D721Med (cell line): ENCODE results near the gene EGR2.

Source experiments
- DNase-seq: peaks from one replicate; pipeline ENCODE4 v3.0.0; 2011; ENCODE audit warnings: low spot score; ENCODE audit not compliant: insufficient read length
- FAIRE-seq: peaks from 2 replicates; lab custom pipeline; 2011; peaks lifted over from hg19 to GRCh38; lab: Jason Lieb, UNC
- TF ChIP-seq, protein P1 (sequence below): IDR thresholded peaks from 2 replicates; pipeline ENCODE4 v1.5.1; 2012; ENCODE audit warnings: mild to moderate bottlenecking, control low read depth; ENCODE audit not compliant: insufficient read depth; ENCODE audit errors: missing control alignments

Gene EGR2

DNA sequence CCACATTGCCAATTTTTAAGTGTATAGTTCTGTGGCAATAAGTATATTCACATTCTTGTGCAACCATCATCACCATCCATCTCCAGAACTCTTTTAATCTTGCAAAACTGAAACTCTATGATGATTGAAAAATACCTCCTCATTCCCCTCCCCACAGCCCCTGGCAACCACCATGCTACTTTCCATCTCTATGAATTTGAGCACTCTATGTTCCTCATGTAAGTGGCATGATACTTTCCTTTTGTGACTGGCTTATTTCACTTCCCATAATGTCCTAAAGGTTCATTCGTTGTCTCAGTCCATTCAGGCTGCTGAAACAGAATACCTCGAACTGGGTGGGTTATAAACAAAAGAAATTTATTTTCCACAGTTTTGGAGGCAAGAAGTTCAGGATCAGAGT is 23.4 kb upstream of the EGR2 start:
- TF ChIP-seq, protein P1, sequence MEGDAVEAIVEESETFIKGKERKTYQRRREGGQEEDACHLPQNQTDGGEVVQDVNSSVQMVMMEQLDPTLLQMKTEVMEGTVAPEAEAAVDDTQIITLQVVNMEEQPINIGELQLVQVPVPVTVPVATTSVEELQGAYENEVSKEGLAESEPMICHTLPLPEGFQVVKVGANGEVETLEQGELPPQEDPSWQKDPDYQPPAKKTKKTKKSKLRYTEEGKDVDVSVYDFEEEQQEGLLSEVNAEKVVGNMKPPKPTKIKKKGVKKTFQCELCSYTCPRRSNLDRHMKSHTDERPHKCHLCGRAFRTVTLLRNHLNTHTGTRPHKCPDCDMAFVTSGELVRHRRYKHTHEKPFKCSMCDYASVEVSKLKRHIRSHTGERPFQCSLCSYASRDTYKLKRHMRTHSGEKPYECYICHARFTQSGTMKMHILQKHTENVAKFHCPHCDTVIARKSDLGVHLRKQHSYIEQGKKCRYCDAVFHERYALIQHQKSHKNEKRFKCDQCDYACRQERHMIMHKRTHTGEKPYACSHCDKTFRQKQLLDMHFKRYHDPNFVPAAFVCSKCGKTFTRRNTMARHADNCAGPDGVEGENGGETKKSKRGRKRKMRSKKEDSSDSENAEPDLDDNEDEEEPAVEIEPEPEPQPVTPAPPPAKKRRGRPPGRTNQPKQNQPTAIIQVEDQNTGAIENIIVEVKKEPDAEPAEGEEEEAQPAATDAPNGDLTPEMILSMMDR, result no peak
- DNase-seq (no peak), FAIRE-seq (no peak)

DNA sequence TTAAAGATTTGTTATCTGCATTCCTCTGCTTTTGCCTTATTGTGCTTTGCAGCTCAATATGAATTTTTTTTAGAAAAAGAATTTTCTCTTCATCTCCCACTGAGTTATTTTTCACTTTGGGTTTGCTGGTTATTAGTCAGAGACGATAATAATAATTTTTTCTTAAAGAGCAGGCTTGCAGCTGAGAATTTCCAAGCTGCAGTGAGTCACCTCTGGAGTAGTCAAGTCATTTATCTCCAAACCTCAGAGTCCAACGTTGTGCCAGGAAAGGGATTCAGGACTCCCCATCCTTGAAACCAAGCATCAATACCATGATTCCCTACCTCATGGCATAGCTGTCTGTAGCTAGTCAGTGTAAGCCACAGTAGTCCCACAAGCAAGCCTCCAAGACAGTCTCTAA is 15.2 kb upstream of the EGR2 start:
- no peak for FAIRE-seq
- no peak for DNase-seq
- TF ChIP-seq, protein P1, result no peak

DNA sequence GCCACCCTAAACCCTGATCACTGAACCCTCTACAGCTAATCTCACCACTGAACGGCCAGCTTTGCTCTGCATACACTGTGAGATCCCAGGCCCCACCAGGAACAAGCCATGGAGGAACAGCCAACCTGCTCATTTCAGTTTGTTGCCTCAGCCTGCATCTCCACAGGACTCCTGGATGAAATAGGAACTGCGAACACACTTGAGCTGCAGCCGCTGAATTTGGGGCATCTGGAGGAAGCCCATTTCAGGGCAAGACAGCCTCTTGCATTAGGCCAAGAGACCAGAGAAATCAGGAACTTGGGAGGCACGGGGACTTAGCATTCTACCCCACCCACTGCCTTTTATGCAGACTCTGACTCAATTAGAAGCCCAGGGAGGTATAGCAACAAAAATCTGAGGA is 14.5 kb upstream of the EGR2 start:
- TF ChIP-seq, protein P1, result no peak
- DNase-seq (no peak), FAIRE-seq (no peak)

DNA sequence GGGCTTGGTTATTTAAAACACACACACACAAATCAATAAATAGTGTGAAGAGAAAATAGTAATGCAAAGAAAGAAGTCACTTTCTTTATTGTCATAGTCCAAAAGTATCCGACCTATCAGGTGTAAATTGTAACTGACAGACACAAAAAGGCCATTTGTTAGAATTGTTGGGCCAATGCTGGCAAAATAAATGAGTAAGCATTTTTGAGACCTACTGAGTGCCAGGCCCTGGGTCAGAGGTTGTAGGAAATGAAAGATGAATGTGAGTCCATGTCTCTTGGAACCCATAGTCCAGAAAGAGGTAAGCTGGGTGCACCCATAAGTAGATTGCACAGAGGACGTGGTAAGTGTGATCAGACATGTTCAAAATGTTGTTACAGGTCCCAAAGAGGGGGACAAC is 13.5 kb upstream of the EGR2 start:
- DNase-seq (no peak), FAIRE-seq (no peak)
- TF ChIP-seq, protein P1, result no peak

DNA sequence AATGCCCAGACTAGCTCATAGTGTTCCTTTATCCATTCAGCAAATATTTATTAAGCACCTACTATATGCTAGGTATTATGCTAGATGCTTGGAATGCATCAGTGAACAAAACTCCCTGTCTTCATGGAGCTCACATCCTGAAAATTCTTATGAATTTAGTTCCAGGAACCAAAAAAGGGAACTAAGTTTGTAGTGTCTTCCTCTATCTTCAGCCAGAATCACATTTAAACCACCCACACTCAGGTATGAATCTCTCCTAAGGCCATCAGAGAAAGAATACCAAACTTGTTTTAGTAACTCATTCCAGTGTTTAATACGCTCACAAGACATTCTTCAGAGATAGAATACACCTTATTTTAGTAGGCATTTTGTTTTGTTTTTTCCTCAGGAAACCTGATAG is 10.1 kb upstream of the EGR2 start:
- TF ChIP-seq, protein P1, result no peak
- FAIRE-seq, result no peak
- no peak for DNase-seq

DNA sequence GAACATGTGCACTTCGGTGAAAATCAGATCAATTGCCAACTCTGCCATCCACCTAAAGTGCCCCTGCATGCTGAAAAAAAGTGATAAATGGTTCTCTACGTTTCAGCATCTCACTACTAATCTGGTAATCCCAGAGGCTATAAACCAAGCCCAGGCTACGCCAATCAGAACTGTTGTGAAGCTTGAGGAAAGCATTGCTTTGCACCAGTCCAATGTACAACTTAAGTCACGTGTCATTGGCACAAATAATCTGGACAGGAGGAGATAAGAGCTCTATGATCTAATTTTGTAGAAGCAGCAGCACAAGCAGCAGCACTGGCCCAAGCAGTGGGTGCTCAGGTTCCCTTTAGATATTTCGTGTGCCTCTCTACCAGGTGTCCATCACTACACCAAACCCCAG is 4.4 kb upstream of the EGR2 start:
- TF ChIP-seq, protein P1, result no peak
- DNase-seq (no peak), FAIRE-seq (no peak)

DNA sequence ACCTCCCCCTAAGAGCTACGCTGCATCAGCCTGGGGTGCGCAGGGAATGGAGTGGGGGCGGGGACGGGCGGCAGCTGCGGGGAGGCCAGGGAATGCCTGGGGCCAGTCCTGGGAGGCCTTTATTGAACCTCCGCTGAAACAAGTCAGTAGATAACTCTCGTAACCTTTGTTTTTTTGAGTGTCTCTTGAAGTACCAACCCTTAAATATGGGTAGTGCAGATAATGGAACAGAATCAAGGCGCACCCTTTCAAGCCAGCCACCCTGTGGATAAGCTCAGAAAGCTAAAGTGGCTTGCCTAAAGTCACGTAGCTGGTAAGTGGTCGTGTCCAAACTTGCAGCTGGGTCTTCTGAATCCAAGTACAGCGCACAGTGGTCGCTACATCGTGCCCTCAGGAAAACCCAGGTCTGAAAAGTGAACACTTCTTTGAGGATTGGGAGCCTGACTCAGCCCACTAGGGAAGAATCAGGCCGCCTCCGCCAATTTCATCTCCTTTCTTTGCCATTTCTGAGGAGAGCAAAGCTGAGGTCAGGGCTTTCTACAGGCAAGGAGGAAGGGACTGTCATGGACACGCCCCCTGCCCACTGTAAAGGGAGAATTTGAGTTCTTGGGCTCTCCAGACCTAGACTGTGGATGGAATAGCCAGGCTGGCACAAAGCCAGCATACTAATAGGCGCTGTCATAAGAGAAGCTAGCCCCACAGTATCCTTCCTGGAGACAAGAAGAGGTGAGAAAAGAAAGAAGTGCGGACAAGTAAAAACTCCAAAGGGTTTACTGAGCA is 3.2 kb upstream of the EGR2 start:
- DNase-seq (no peak), FAIRE-seq (no peak)
- TF ChIP-seq, protein P1, result no peak
